Measurements from ENCODE around the gene KIAA1958.

- TF ChIP-seq CTCF (IDR thresholded peaks at IDR 0.05) (no peak), POLR2A (IDR thresholded peaks at IDR 0.05) (no peak)
Measured at GRCh38 chr9:112535811-112536210, 49.2 kb downstream of the KIAA1958 start.

All from esophagus squamous epithelium (tissue), 4 donors.